Brain microvascular endothelial cell (primary cell): ENCODE measurements around the gene SCOC.

Source experiments
- DNase-seq: peaks from one replicate; pipeline ENCODE4 v3.0.0-alpha.2; 2020
- H3K27ac ChIP-seq: fragments of 250-450 bp; sonication (Bioruptor Pico); 2 replicates; pipeline ENCODE4 v1.5.1; 2020; ENCODE audit warnings: mild to moderate bottlenecking, moderate library complexity
- H3K27me3 ChIP-seq: fragments of 250-450 bp; sonication (Bioruptor Pico); replicated peaks from 2 replicates; pipeline ENCODE4 v1.5.1; 2020; ENCODE audit warnings: mild to moderate bottlenecking
- H3K36me3 ChIP-seq: fragments of 250-450 bp; sonication (Bioruptor Pico); replicated peaks from 2 replicates; pipeline ENCODE4 v1.5.1; 2020; ENCODE audit warnings: mild to moderate bottlenecking
- H3K4me3 ChIP-seq: 2 replicates; pipeline ENCODE4 v1.5.1; 2011; ENCODE audit warnings: low read depth, mild to moderate bottlenecking, control low read depth, low read length, moderate library complexity
- in situ Hi-C: cut with HindIII; loops from 2 replicates; pipeline ENCODE4 v1.10.0; 2017; ENCODE audit warnings: low sequenced_read_pairs, low pct_ligation_motif_present
- TF ChIP-seq, protein P1 (sequence below): IDR thresholded peaks from 2 replicates; pipeline ENCODE4 v1.5.1; 2011; ENCODE audit warnings: low read depth, mild to moderate bottlenecking, moderate library complexity, low read length, control low read depth, inconsistent platforms; ENCODE audit errors: missing control alignments

The SCOC gene

DNA sequence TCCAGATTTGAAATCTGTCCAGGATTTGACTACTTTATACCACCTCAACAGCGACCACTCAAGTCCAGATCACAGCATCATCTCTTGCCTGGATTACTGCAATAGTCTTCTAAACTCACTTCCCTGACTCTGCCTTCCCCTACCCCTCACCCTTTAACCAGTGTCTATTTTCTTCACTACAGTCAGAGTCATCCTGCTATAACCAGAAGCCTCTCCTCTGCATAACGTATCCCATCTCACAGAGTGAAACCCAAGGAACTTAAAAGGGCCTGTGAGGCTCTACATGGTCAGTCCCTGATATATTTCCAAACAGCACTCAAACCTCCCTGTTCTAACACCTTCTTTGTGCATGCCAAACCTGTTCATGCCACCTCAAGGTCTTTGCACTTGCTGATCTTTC lies 40.7 kb upstream of the SCOC start:
- TF ChIP-seq, protein P1, sequence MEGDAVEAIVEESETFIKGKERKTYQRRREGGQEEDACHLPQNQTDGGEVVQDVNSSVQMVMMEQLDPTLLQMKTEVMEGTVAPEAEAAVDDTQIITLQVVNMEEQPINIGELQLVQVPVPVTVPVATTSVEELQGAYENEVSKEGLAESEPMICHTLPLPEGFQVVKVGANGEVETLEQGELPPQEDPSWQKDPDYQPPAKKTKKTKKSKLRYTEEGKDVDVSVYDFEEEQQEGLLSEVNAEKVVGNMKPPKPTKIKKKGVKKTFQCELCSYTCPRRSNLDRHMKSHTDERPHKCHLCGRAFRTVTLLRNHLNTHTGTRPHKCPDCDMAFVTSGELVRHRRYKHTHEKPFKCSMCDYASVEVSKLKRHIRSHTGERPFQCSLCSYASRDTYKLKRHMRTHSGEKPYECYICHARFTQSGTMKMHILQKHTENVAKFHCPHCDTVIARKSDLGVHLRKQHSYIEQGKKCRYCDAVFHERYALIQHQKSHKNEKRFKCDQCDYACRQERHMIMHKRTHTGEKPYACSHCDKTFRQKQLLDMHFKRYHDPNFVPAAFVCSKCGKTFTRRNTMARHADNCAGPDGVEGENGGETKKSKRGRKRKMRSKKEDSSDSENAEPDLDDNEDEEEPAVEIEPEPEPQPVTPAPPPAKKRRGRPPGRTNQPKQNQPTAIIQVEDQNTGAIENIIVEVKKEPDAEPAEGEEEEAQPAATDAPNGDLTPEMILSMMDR, result no peak
- H3K4me3 ChIP-seq, result no peak overlapping the region
- in situ Hi-C loops, result no loop called here
- no peak overlapping the region for H3K27ac ChIP-seq
- H3K27me3 ChIP-seq, result no peaks in the 10 kb centered on the region
- DNase-seq, result no peak
- H3K36me3 ChIP-seq, result no peaks in the 10 kb centered on the region

DNA sequence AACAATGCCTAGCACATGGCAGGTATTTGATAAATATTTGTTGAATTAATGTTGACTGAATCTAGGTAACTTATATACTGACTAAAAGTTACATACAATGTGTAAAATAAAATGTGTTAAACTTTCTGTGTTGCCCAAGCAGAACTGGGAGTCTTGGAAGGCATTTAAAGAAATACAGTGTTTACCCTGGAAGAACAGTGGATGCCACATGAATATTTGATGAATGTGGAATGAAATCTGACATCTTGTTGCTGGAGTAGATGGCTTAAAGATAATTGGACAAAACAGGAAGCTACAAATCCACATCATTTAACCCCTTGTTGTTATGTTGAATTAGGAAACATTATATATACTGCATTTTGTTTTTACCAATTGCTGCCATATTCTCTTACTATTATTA lies 39.9 kb upstream of the SCOC start:
- DNase-seq, result no peak
- TF ChIP-seq, protein P1, result no peak
- in situ Hi-C loops, result no loop called here
- H3K27ac ChIP-seq, result no peak overlapping the region
- H3K36me3 ChIP-seq, result no peaks in the 10 kb centered on the region
- H3K4me3 ChIP-seq, result no peak overlapping the region
- H3K27me3 ChIP-seq, result no peaks in the 10 kb centered on the region

DNA sequence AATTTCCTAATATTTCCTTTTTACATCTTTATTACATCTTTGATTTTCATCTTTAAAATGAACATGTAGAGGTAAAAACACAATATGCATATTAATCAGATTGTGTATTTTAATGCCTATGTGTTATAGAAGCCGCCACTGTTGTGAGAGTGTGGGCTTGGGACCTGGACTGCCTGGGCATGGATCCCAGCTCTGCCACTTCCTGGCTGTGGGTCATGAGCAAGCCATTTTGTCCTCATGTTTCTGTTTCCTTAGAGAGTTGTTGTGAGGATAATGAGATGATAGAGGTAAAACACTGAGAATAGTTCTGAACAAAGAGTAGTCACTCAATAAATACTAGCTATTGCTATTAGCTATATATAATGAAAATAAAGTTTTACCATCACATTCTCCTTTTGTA lies 38.4 kb upstream of the SCOC start:
- in situ Hi-C loops, result no loop called here
- no peaks in the 10 kb centered on the region for H3K36me3 ChIP-seq
- DNase-seq, result no peak

DNA sequence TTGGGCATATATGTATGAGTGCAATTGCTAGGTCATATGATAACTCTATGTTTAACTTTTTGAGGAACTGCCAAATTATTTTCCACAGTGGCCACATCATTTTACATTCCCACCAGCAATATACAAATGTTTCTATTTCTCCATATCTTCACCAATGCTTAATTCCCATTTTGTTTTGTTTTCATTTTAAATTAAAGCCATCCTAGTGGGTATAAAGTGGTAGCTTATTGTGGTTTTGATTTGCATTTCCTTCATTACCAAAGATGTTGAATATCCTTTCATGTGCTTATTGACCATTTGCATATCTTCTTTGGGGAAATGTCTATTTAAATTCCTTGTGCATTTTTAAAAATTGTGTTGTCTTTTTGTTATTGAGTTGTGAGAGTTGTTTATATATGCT lies 36.7 kb upstream of the SCOC start:
- Histone ChIP-seq H3K27me3 (no peaks in the 10 kb centered on the region), H3K27ac (no peak overlapping the region), H3K4me3 (no peak overlapping the region), H3K36me3 (no peaks in the 10 kb centered on the region)
- TF ChIP-seq, protein P1, result no peak
- in situ Hi-C loops, result no loop called here
- DNase-seq, result no peak

More for the DNA sequence above, 38.4 kb upstream of the SCOC start:
- TF ChIP-seq, protein P1, result no peak
- Histone ChIP-seq H3K27me3 (no peaks in the 10 kb centered on the region), H3K4me3 (no peak overlapping the region), H3K27ac (no peak overlapping the region)

DNA sequence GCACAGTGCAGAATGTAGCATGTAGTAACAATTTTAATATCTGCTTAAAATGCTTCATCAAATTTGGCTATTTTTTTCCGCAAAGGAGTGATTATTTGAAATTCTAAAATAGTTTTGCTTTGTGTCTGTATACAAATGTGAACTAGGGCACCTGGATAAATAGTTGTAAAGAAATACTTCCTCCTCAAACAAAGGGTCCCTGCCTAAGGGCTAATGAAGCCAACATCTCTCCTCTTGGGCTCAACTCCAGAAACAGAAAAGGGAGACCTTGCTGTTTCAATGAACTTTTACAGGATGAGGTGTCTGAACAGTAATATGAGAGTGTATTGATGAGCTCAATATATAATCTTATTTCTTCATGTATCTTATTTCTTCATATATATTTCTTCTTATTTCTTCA lies 30.8 kb upstream of the SCOC start:
- TF ChIP-seq, protein P1, result no peak
- in situ Hi-C loops, result no loop called here

DNA sequence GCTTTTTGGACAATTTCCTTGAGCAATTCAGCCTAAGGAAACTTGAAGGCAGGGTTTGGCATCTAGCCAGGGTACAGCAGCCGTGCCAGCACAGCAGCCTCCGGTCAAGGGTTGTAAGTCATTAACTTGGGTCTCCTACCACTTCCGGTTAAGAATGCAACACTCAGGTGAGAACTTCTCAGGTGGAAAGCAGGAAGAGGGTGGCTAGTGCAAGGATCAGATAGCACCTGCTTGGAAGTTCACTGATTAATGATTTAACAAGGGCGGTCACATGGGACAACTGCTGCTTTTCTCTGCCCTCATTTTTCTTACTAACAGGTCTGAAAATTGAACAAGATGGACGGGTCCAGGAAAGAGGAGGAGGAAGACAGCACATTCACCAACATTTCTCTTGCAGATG lies 30.1 kb upstream of the SCOC start:
- H3K27me3 ChIP-seq, result no peaks in the 10 kb centered on the region
- DNase-seq, result no peak
- no peak overlapping the region for H3K4me3 ChIP-seq
- H3K36me3 ChIP-seq, result no peaks in the 10 kb centered on the region
- no peak overlapping the region for H3K27ac ChIP-seq
- TF ChIP-seq, protein P1, result no peak
- in situ Hi-C loops, result no loop called here

More for the DNA sequence above, 30.8 kb upstream of the SCOC start:
- no peak for DNase-seq
- no peak overlapping the region for H3K4me3 ChIP-seq
- no peaks in the 10 kb centered on the region for H3K27me3 ChIP-seq
- no peak overlapping the region for H3K27ac ChIP-seq
- H3K36me3 ChIP-seq, result no peaks in the 10 kb centered on the region
